Ureter (tissue), 1 donor: ENCODE data around the gene OR5H14. TPM values are rescaled to one million over a fixed set of nuclear protein-coding genes. Genes with fewer than 3 reads are reported as not detected.
"Not testable (repeated sequence)": the region's sequence is repeated elsewhere in the genome, so short reads cannot be mapped to it uniquely, and the experiment has no call there.

Experiments used
- DNase-seq: peaks from one replicate; pipeline ENCODE4 v3.0.0-alpha.2; 2020; ENCODE audit warnings: low spot score
- total RNA-seq: library from RNA; stranded (reverse); gene quantifications from one replicate; pipeline ENCODE4 v1.2.4, GENCODE V29; 2023
- donor health status: DM: yes; HTN: yes; CAD: no.

The OR5H14 gene
- total RNA-seq: not detected

DNA sequence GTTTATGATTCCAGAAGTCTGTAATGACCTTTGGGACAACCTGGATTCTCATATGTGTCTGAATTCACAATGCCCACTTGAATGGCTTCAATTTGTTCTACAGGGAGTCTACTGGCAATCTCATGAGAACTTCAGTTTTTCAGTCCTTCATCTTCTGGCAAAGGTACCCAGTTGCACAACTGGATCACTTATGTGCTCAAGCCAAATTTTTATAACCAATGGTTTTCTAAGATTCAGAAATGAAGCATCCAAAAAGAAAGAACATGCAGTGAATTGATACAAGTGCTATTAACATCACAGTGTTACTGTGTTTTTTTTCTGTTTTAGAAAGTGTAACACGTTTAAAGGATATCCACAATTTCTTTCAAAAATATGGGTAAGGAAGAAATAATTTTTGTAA is at the start of gene OR5H14:
TSS of gene OR5H14 (plus strand) at position 301 of the 400 bp plus-strand sequence. CDS start 1,907 bp downstream, outside the sequence.
- no peak for DNase-seq

DNA sequence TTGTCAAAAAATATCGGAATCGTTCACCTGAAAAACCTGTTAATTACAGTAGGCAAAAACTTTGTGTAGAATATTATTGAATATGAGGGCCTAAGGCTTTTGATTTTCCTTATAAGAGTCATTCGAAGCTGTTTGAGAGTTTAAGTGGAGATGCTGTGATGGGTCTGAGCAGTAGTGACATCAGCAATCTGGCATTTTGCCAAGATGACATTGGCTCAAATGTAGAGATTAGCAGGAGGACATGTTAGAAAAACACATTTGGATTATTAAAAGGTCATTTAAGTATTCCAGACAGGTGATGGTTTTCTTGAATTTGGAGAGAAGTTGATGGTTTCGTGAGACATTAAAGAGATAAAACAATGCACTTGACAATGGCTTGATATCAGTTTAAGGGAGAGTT is 47.4 kb upstream of the OR5H14 start:
- no peak for DNase-seq

DNA sequence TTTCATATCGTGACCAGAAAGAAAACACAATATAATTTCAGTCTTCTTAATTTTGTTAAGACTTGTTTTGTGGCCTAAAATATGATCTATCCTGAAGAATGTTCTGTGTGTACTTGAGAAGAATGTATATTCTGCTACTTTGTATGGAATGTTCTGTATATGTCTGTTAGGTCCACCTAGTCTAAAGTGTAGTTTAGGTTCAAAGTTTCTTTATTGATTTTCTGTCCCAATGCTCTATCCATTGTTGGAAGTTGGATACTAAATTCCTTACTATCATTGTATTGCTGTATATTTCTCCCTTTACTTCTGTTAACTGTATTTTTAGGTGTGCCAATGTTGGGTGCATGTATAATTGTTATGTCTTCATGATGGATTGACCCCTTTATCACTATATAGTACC is 39.1 kb upstream of the OR5H14 start:
- DNase-seq: no peak

DNA sequence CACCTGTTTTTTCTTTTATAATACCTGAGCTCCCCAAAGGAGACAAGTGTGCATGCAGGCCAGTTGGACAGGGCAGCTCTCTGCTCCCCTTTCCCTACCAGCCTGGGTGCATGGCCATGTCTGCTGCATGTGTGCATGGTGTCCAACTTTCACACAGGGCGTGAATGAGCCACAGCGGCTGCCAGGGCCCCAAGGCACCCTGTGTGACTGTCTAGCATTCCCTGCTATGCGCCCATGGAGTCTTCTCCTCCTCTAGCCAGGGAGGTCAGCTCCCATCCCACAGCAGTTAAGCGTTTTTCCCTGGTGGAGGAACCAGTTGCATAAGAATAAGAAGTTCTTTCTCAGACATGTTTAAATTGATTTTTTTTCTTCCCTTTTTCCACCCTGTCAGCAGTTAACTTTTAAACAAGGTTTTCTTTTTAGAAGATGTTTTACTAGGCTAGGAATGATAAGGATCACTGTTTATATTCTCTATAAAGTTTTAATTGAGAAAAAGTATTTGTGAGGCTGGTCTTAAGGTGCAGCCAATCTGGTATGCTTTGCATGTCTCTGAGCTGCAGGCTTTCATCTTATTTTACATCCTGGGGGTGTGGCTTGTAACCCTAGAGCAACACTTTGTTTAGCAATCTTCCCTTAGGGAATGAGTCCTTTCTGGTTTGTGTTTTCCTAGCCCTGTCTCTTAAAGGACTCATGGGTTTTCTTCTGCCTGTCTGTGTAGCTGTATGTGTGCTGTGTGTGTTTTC is 37.3 kb upstream of the OR5H14 start:
- no peak for DNase-seq

DNA sequence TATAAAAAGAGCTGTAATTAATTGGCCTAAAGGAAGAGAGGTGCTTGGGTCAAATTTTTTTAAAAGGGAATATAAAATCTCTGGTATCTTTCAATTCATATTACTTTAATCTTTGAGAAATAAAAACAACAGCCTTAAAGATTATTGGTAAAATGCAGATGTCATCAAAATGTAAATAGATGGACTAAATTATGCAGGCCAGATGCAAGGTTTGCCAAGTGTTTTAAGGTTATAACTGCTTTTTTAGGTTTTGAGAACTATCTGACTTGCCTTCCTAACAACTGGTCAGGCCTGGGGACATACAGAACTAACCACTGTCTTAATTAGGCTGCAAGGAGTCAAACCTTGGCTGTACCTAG is 36.8 kb upstream of the OR5H14 start:
- DNase-seq: no peak

DNA sequence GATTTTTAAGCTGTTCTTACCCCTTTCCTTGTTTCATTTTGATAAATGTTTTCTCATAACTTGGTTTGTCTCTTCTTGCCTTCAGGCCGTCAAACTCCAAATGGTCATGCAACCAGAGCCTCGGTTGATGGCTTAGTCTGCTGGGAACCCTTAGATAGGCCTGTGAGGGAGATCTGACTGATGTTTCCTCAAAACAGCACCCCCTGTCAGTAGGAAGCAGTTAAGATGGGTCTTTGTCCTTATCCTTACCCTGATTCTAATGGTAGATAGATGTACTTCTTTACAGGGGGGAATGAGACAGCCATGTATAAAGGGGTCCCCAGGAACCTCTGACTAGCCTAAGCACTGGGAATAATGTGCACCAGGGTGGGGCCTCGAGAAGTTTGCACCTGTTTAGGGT is 33.0 kb upstream of the OR5H14 start:
- no peak for DNase-seq

DNA sequence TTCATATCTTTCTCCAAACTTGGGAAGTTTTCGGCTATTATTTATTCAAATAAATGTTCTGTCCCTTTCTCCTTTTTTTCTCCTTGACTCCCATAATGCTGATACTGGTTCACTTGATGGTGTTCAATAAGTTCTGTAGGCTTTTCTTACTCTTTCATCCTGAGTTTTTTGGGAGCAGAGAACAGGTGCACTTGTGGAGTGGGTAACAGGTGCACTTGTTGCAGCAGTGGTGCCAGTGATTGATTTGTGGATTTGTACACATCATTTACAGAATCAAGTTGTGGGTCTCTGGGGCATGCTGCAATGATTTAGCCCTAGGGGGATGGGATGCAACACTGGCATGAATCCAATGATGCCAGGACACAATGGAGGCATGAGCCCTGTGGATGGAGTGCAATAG is 31.6 kb upstream of the OR5H14 start:
- DNase-seq: no peak

DNA sequence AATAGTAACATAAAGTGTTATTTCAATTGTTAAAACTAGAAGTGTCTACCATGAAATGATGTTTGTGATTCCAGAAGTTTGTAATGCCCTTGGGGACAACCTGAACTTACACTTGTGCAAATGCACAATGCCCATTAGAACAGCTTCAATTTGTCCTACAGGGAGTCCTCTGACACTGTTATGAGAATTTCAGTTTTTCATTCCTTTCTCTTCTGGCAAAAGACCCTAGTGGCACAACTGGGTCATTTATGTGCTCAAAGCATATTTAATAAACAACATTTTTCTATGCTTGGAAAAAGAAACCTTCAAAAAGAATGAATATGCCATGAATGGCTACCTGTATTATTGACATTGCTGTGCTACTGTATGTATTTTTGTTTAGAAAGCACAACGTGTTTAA is 16.9 kb upstream of the OR5H14 start, which contains the start of gene OR5H1:
TSS of gene OR5H1 (plus strand) at position 301 of the 400 bp plus-strand sequence. CDS start 1,977 bp downstream, outside the sequence.
- DNase-seq: no peak

DNA sequence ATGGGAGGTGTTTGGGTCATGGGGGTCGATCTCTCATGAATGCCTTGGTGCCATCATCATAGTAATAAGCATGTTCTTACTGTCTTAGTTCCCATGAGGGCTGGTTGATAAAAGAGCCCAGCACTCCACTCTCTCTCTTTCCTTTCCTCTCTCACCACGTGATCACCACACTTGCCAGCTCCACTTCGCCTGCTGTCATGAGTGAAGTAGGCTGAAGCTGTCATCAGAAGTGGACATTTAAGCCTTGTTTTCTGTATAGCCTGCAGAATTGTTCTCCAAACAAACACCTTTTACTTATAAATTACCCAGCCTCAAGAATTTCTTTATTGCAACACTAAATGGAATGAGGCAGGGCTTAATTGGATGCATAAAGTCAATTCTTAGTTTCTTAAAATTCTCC is 10.6 kb upstream of the OR5H14 start:
- no peak for DNase-seq

DNA sequence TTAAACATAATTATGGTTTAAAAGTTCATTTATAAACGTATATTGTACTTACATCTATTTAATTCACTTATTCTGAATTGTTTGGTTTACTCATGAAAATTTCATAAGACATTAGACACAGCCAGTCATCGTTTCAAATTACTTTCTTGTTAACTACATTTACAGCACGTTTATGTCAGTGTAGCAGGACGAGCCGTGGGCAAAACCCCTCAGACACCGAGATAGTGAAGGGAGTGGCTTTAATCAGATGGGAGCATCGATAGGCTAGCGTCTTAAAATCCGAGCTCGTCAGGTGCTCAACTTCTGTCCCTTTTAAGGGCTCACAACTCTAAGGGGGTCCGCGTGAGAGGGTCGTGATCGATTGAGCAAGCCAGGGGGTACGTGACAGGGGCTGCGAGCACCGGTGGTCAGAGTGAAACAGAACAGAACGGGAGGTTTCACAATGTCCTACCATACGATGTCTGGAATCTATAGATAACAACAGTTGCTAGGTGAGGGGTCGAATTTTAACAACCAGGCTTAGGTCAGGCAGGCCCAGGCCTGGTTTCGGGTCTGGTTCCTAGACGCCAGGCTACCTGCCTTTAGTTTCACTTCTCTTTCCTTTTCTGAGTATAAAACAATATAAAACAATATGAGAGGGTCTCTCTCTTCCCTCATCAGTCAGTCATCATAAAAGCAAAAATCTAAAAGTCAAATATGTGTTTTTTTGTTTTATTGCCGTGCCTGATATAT is 9.3 kb upstream of the OR5H14 start:
- DNase-seq: not testable (repeated sequence)

DNA sequence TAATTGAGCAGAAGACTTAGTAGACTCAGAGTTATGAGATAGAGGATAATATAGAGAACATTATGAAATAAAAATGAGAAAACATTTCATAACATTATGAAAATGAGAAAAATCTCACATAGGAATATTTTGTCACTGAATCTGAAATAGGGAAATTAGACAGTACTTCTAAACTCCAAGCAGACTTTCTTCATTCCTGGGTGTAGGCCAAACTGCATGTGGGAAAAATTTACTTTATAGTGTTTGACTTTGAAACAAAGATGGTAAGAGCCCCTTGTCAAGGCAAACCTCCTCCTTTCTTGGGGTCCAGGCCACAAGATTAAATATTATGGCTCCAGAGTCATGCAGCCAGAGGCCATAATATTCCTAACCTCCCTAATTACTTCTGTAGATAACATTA is 6.7 kb upstream of the OR5H14 start:
- no peak for DNase-seq

DNA sequence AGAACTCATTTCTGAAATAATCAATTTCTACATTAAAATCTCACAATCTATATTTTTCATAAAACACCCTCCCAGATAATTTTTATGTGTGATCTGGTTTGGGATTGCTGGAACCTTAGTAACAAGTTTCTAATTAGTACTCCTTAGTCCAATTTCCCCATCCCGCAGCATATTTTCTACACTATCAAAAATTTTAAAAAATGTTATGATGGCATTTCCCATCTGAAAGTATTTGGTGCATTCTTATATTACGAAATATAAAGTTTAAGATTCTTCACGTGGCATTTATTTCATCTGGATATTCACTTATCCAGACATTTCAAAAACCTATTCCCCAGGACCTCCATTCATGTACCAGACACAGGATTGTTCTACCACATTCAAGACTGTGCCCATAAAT is 1.5 kb downstream of the OR5H14 start:
- no peak for DNase-seq

DNA sequence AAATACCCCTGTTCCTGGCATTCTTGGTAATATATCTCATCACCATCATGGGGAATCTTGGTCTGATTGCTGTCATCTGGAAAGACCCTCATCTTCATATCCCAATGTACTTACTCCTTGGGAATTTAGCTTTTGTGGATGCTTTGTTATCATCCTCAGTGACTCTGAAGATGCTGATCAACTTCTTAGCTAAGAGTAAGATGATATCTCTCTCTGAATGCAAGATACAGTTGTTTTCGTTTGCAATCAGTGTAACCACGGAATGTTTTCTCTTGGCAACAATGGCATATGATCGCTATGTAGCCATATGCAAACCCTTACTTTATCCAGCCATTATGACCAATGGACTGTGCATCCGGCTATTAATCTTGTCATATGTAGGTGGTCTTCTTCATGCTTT is 2.2 kb downstream of the OR5H14 start:
- DNase-seq: not testable (repeated sequence)

DNA sequence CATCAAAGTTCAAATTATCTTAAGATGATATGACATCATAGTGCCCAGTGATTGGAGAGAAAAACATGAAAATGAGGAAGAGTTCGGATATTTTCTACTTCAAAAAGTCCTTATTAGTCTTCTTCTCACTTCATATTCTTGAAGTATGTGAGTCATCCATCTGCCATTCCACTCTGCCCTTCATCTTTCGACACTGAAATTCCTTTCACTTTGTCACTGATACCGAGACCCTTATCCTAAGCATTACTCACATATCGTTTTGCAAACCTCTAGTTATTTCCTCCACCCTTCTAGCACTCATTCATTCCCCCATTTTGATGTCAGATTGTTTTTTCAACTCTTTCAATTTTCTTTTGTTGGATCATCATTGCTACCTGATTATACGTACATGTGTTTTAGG is 4.0 kb downstream of the OR5H14 start:
- no peak for DNase-seq

DNA sequence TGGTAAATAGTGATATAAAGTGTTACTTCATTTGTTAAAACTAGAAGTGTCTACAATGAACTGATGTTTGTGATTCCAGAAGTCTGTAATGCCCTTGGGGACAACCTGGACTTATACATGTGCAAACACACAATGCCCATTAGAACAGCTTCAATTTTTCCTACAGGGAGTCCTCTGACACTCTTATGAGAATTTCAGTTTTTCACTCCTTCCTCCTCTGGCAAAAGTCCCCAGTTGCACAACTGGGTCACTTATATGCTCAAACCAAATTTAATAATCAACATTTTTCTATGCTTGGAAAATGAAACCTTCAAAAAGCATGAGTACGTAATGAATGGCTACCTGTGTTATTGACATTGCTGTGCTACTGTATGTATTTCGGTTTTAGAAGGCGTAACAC is 19.1 kb downstream of the OR5H14 start, which contains the start of gene OR5H15:
TSS of gene OR5H15 (plus strand) at position 301 of the 400 bp plus-strand sequence. CDS start 2,004 bp downstream, outside the sequence.
- no peak for DNase-seq

DNA sequence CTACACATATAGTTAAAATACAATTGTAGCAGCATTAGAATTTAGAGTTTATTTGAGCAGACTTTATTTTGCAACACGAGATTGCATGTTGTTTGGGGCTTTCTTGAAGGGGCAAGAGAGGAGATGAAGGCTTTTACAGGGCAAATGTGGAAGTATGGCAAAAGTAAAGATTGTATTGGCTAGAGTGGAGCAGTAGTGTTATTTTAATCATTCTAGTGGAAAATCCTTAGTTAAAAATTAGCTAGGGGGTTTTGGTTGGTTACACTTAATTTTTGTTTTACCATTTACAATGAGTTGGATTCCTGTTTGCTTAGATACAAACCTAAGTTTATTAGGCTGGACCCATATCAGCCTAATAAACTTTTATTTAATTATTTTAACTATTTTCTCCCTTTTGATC is 23.8 kb downstream of the OR5H14 start:
- DNase-seq: no peak

DNA sequence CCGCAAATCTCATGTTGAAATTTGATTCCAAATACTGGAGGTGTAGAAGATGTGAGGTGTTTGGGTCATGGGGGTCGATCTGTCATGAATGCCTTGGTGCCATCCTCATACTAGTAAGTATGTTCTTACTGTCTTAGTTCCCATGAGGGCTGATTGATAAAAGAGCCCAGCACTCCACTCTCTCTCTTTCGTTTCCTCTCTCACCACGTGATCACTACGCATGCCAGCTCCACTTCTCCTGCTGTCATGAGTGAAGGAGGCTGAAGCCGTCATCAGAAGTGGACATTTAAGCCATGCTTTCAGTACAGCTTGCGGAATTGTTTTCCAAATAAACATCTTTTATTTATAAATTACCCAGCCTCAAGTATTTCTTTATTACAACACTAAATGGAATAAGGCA is 25.3 kb downstream of the OR5H14 start:
- no peak for DNase-seq

DNA sequence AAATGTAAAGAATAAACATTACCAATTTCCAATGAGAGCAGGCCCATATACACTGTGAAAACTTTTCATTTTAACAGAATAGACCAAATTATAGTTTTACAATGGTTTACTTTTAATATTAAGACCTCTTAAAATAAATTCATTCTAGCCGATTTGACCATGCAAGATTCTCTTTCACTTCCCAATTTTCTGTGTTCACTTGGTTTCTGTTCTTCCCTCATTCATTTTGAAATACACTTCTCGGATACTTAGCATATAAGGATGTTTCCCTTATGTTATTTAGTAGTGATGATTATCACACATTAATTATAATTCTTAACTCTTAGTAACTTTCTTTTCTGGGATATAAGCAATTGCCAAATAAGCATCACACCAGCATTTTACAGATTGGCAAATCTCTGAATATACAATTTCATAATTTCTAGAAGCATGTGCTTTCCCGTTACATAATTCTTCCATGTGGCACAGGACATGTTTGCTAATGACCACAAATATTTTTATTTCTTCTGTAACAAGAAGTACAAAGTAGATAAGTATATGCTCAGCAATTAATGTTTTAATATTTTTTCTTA is 33.1 kb downstream of the OR5H14 start:
- DNase-seq: no peak

DNA sequence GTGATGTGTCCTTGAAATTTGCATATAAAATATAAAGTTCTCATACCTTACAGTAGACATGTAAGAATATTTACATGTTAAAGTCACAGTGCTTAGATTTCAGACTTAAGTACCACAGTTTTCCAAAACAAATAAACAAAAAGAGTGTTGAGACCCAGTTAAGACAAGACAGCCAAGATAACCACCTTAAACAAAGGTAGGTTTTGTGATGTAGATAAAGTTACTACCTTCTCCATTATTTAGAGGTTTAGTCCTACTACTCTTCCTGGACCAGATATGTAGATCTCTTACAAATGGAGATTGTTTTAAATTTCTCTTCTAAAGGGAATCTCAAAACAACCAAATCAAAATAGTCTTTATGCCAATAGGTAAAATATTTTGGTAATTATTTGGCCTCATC is 34.9 kb downstream of the OR5H14 start:
- no peak for DNase-seq

DNA sequence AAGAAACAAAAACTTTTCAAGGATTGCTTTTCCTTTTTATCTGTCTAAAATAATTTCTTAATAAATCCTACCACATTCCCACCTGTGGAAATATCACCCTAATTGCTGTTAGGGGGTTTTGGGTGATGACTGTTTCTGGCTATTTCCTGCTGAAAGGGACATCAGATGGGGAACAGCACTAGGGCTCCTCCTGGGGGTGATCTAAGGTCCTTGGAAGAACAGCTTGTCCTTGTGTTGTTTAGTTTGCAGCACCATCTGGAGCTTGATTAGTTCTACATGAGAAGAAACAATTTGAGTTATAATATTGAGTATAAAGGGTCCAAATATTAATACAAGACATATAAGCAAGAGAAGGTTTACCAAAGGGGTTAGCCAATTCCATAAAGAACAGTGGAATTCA is 37.9 kb downstream of the OR5H14 start:
- no peak for DNase-seq

DNA sequence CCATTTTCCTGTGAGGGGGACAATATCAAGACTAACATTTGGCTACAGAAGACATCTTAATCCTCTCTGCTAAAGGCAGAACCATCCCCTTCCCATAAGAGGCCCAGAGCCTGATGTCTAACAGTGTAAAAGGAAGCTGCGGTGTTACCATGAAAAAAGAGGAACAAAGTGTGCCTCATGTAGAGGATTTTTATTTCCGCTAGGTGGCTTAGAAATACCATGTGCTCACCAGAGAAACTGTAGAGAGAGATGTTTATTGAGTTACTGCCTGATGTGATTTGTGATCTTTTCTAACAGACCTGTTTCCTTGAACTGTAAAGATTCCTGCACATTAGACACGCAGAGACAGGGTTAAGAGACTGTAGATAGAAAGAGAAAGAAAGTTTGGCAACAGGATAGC is 41.3 kb downstream of the OR5H14 start:
- no peak for DNase-seq

DNA sequence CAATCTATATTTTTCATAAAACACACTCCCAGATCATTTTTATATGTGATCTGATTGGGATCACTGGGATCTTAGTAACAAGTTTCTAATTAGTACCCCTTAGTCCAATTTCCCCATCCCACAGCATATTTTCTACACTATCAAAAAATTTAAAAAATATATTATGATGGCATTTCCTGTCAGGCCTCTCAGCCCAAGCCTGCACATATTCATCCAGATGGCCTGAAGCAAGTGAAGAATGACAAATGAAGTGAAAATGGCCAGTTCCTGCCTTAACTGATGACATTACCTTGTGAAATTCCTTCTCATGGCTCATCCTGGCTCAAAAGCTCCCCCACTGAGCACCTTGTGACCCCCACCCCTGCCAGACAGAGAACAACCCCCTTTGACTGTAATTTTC is 43.6 kb downstream of the OR5H14 start:
- not testable (repeated sequence) for DNase-seq

DNA sequence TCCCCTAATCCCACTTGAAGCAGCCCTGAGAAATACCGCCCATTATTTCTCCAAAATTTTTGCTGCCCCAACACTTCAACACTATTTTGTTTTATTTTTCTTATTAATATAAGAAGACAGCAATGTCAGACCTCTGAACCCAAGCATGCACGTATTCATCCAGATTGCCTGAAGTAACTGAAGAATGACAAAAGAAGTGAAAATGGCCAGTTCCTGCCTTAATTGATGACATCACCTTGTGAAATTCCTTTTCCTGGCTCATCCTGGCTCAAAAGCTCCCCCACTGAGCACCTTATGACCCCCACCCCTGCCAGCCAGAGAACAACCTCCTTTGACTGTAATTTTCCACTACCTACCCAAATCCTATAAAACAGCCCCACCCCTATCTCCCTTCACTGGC is 49.0 kb downstream of the OR5H14 start:
- DNase-seq: not testable (repeated sequence)
